ENCODE data around the gene CCL4.
A peak's percentile ranks its signal among the peaks of the same experiment; 100 is the strongest.
"Not testable (repeated sequence)": the region's sequence is repeated elsewhere in the genome, so short reads cannot be mapped to it uniquely, and the experiment has no call there.

Gene CCL4

GRCh38 chr17:36069136-36069535 is 34.5 kb upstream of the CCL4 start:
- DNase-seq (ENCODE audit: insufficient read length, low spot score) (no peak), FAIRE-seq (no peak)
- TF ChIP-seq TAF1 (IDR thresholded peaks at IDR 0.05; ENCODE audit: low read depth, low read length) (no peak), POLR2A (IDR thresholded peaks at IDR 0.05; ENCODE audit: low read depth, low read length) (no peak), POLR2AphosphoS5 (IDR thresholded peaks at IDR 0.05; ENCODE audit: low read depth, low read length) (no peak), POU2F2 (IDR thresholded peaks at IDR 0.05; ENCODE audit: low read depth, low read length) (no peak), SPI1 (IDR thresholded peaks at IDR 0.05; ENCODE audit: low read depth, low read length) (no peak), PAX5 (IDR thresholded peaks at IDR 0.05; ENCODE audit: insufficient read depth, low read length, severe bottlenecking) (no peak)

- FAIRE-seq = no peak
- TF ChIP-seq PAX5 (IDR thresholded peaks at IDR 0.05; ENCODE audit: insufficient read depth, low read length, severe bottlenecking) = no peak
- no peak for TF ChIP-seq POU2F2 (IDR thresholded peaks at IDR 0.05; ENCODE audit: low read depth, low read length)
- no peak for TF ChIP-seq SPI1 (IDR thresholded peaks at IDR 0.05; ENCODE audit: low read depth, low read length)
- no peak for TF ChIP-seq TAF1 (IDR thresholded peaks at IDR 0.05; ENCODE audit: low read depth, low read length)
- TF ChIP-seq POLR2AphosphoS5 (IDR thresholded peaks at IDR 0.05; ENCODE audit: low read depth, low read length) = no peak
- TF ChIP-seq POLR2A (IDR thresholded peaks at IDR 0.05; ENCODE audit: low read depth, low read length) = no peak
Observed at GRCh38 chr17:36070427-36070826, 33.2 kb upstream of the CCL4 start.

GRCh38 chr17:36071751-36072150 is 31.9 kb upstream of the CCL4 start:
- no peak for FAIRE-seq
- DNase-seq (ENCODE audit: insufficient read length, low spot score) = no peak
- TF ChIP-seq POU2F2 (IDR thresholded peaks at IDR 0.05; ENCODE audit: low read depth, low read length) = no peak
- TF ChIP-seq PAX5 (IDR thresholded peaks at IDR 0.05; ENCODE audit: insufficient read depth, low read length, severe bottlenecking) = no peak
- TF ChIP-seq POLR2AphosphoS5 (IDR thresholded peaks at IDR 0.05; ENCODE audit: low read depth, low read length) = no peak
- TF ChIP-seq SPI1 (IDR thresholded peaks at IDR 0.05; ENCODE audit: low read depth, low read length) = no peak
- no peak for TF ChIP-seq POLR2A (IDR thresholded peaks at IDR 0.05; ENCODE audit: low read depth, low read length)
- TF ChIP-seq TAF1 (IDR thresholded peaks at IDR 0.05; ENCODE audit: low read depth, low read length) = no peak

More at GRCh38 chr17:36070427-36070826, 33.2 kb upstream of the CCL4 start:
- DNase-seq (ENCODE audit: insufficient read length, low spot score) = no peak

DNA sequence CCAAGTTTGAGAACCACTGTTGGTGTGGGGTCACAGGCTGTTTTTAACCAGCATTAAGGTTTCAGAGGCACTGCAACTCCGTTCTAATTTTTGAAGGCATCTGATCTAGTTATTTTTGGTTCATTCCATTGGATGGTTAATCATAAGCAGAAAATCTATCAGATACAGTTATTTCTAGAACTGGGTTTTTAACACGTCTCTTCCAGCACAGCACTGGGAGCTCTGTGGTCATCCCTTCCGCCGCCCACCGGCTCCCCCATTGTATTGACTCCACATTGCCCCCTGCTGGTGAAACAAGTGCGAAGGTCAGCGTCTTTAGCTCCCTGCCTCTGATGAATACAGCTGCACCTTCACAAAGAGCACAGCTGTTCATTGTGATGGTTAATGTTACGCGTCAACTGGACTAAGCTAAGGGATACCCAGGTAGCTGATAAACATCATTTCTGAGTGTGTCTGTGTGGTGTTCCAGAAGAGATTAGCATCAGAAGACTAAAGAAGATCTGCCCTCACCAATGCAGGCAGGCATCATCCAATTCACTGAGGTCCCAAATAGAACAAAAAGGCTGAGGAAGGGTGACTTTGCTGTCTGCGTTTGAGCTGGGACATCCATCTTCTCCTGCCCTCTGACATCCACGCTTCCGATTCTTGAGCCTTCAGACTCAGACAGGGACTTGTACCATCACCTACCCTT is 31.1 kb upstream of the CCL4 start:
- DNase-seq (ENCODE audit: insufficient read length, low spot score) = peak; percentile 35
- TF ChIP-seq POLR2A (IDR thresholded peaks at IDR 0.05; ENCODE audit: low read depth, low read length) = no peak
- TF ChIP-seq TAF1 (IDR thresholded peaks at IDR 0.05; ENCODE audit: low read depth, low read length) = no peak
- no peak for TF ChIP-seq POLR2AphosphoS5 (IDR thresholded peaks at IDR 0.05; ENCODE audit: low read depth, low read length)
- TF ChIP-seq SPI1 (IDR thresholded peaks at IDR 0.05; ENCODE audit: low read depth, low read length) = no peak
- no peak for TF ChIP-seq POU2F2 (IDR thresholded peaks at IDR 0.05; ENCODE audit: low read depth, low read length)
- no peak for TF ChIP-seq PAX5 (IDR thresholded peaks at IDR 0.05; ENCODE audit: insufficient read depth, low read length, severe bottlenecking)
- no peak for FAIRE-seq

DNA sequence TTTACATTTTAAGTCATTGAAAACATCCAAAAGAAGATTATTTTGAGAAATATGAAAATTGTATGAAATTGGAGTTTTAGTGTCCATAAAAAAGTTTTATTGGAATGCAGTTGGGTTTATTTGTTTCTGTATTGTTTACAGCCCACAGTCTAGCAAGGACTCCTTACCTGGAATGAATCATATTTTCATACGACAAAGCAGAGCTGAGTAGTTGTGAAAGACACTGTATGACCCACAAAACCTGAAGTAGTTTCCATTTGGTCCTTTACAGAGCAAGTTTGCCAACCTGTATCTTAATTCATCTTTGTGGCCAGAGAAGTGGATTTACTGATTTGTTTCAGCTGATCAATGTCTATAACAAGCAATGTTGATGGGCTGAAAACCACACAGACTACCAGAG is 29.3 kb upstream of the CCL4 start:
- no peak for TF ChIP-seq POLR2A (IDR thresholded peaks at IDR 0.05; ENCODE audit: low read depth, low read length)
- DNase-seq (ENCODE audit: insufficient read length, low spot score) = no peak
- FAIRE-seq = no peak

DNA sequence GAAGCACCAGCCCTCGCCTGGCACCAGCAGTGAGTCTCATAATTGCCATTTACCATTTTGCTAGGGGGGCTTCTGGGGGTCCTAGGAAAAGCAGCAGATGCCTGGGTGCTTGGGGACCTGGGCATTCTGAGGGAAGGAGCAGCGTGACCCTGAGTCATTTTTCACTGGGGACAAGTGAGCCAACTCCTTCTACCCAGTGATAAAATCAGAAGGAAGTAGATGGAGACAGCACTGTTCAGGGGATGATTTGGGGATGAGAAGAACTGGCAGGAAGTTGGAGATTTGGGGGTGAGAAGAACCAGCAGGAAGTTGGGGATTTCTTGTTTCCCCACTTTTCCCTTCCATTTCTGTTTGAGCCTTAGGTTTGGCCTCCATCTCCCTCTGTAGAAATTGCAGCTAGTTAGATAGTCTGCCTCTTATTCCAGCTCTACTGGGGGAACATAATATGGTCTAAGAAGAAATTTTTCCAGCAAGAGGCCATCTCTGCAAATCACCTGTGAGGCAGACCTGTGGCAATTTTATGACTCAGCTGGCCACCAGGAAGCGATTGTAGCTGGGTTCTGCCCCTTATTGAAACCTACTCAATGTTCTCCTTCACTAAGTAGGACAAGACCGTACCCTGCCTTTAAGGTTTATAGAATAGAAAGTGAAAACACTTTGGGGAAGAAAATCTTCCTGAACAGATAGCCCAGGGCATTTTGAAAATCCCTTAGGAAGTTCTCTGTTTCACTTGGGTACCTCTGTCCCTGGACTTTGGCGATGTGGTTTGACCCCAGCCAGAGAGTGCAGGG is 21.8 kb upstream of the CCL4 start:
- DNase-seq (ENCODE audit: insufficient read length, low spot score); FAIRE-seq: not testable (repeated sequence)

- not testable (repeated sequence) for DNase-seq (ENCODE audit: insufficient read length, low spot score); FAIRE-seq
- TF ChIP-seq POU2F2 (IDR thresholded peaks at IDR 0.05; ENCODE audit: low read depth, low read length) (peak; percentile 34; the same call in 1 of the 2 replicates), TAF1 (IDR thresholded peaks at IDR 0.05; ENCODE audit: low read depth, low read length) (peak; percentile 19; the same call in 1 of the 2 replicates), SPI1 (IDR thresholded peaks at IDR 0.05; ENCODE audit: low read depth, low read length) (peak; percentile 36; the same call in 1 of the 2 replicates)
Observed at GRCh38 chr17:36082482-36083120, 21.0 kb upstream of the CCL4 start.

- DNase-seq (ENCODE audit: insufficient read length, low spot score); FAIRE-seq: not testable (repeated sequence)
Observed at GRCh38 chr17:36083691-36084090, 19.9 kb upstream of the CCL4 start.

DNA sequence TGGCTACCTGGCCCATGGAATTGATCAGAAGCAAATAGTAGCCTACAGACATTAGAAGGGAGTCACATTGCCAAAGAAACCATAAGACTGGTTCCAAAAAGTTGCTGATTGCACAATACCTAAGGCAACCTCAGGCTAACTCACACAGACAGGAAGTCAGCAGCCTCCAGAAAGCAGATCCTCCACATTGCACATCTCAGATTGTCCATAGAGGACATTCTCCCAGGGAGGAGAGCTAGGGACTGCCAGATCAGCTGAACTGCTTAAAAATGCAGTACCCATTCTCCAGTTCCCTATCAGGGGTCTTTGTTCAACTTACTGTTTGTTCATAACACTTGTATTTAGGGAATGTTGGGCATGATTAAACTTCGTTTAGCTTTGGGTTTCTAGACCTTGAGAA is 17.9 kb upstream of the CCL4 start:
- TF ChIP-seq PAX5 (IDR thresholded peaks at IDR 0.05; ENCODE audit: insufficient read depth, low read length, severe bottlenecking) (no peak), POLR2AphosphoS5 (IDR thresholded peaks at IDR 0.05; ENCODE audit: low read depth, low read length) (no peak), SPI1 (IDR thresholded peaks at IDR 0.05; ENCODE audit: low read depth, low read length) (no peak), POU2F2 (IDR thresholded peaks at IDR 0.05; ENCODE audit: low read depth, low read length) (no peak), TAF1 (IDR thresholded peaks at IDR 0.05; ENCODE audit: low read depth, low read length) (no peak), POLR2A (IDR thresholded peaks at IDR 0.05; ENCODE audit: low read depth, low read length) (no peak)
- FAIRE-seq (no peak), DNase-seq (ENCODE audit: insufficient read length, low spot score) (no peak)

DNA sequence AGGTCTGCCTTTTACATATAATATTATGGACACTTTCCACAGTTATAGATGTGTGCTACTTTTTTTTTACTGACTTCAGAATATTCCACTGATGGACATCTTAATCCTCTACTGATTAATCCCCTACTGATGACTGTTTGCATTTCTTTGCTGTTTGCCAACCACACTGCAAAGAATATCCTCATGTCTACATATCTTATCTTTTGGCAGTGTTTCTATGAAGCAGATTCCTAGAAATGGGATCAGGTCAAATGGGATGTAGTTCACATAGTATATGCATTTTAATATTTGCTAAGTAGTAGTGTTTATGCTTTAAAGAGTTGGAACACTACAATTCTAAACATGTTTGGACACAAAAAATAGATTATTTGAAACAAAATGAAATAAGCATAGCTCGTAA is 16.8 kb upstream of the CCL4 start:
- FAIRE-seq = no peak
- no peak for DNase-seq (ENCODE audit: insufficient read length, low spot score)
- TF ChIP-seq POLR2AphosphoS5 (IDR thresholded peaks at IDR 0.05; ENCODE audit: low read depth, low read length) (0 out of 2 replicates have a peak, but pooled peaks have one; percentile 5), POLR2A (IDR thresholded peaks at IDR 0.05; ENCODE audit: low read depth, low read length) (no peak), PAX5 (IDR thresholded peaks at IDR 0.05; ENCODE audit: insufficient read depth, low read length, severe bottlenecking) (no peak)
